Stomach (tissue), 4 donors: Measurements from ENCODE around the gene GSTT2B.

Experiments used
- CTCF ChIP-seq, 7 experiments: fragments of 450-650 bp in 4 of 7; fragments of 200-600 bp in 3 of 7; sonication (generic) in 3 of 7; IDR thresholded peaks; one replicate each; pipeline ENCODE4 v1.5.1; 2016 to 2019; ENCODE audit warnings: antibody characterized with exemption in 7 of 7, control low read depth in 2 of 7, mild to moderate bottlenecking in 1 of 7
- POLR2A ChIP-seq, 4 donors: fragments of 450-650 bp; IDR thresholded peaks; one replicate each; pipeline ENCODE4 v1.6.1; 2016; ENCODE audit warnings: antibody characterized with exemption in 4 of 4, control low read depth in 2 of 4, mild to moderate bottlenecking in 1 of 4, moderate library complexity in 1 of 4

GRCh38 chr22:23915290-23915689, 45.7 kb downstream of the GSTT2B start:
- TF ChIP-seq POLR2A (IDR thresholded peaks at IDR 0.05): no peak
- no peak for TF ChIP-seq CTCF (IDR thresholded peaks at IDR 0.05)
